Esophagus squamous epithelium (tissue), 4 donors: ENCODE measurements around the gene RABGEF1.
"Not testable (repeated sequence)": the region's sequence is repeated elsewhere in the genome, so short reads cannot be mapped to it uniquely, and the experiment has no call there.

Source experiments
- POLR2A ChIP-seq, 4 donors: fragments of 450-650 bp; IDR thresholded peaks; one replicate each; pipeline ENCODE4 v1.6.1; 2017; ENCODE audit warnings: antibody characterized with exemption in 4 of 4, mild to moderate bottlenecking in 4 of 4, moderate library complexity in 3 of 4
- TF ChIP-seq, protein P1 (sequence below), 6 experiments: fragments of 450-650 bp in 4 of 6; fragments of 200-600 bp in 2 of 6; sonication (generic) in 2 of 6; IDR thresholded peaks; one replicate each; pipeline ENCODE4 v1.5.1; 2016 to 2019; ENCODE audit warnings: antibody characterized with exemption in 6 of 6, mild to moderate bottlenecking in 4 of 6, moderate library complexity in 4 of 6

DNA sequence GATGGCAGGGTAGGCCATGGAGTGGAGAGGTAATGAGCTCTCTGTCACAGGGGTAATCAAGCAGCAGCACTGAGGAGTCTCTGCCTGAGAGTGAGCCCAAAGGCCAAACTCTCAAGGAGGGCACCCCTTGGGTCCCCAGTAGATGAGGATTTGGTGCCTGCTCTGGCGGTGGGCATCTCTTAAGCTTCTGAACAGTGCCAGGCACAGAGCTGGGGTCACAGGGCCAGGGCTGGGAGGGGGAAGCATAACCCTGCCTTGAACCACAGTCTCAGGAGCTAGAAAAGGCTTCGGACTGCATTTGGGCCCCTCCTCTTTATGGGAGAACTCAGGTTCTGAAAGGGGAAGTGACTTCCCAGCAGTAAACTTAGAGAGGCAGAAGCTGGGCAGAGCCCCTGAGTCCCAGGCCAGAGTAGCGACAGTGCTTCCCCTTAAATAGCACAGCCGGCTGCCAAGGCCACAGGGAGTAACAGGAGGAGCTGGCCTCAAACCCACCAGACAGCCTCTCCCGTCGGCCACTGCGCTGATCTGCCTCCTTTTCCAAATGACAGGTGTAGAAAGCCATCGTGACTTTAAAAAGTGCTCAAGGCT lies 76.8 kb downstream of the RABGEF1 start:
- TF ChIP-seq, protein P1, sequence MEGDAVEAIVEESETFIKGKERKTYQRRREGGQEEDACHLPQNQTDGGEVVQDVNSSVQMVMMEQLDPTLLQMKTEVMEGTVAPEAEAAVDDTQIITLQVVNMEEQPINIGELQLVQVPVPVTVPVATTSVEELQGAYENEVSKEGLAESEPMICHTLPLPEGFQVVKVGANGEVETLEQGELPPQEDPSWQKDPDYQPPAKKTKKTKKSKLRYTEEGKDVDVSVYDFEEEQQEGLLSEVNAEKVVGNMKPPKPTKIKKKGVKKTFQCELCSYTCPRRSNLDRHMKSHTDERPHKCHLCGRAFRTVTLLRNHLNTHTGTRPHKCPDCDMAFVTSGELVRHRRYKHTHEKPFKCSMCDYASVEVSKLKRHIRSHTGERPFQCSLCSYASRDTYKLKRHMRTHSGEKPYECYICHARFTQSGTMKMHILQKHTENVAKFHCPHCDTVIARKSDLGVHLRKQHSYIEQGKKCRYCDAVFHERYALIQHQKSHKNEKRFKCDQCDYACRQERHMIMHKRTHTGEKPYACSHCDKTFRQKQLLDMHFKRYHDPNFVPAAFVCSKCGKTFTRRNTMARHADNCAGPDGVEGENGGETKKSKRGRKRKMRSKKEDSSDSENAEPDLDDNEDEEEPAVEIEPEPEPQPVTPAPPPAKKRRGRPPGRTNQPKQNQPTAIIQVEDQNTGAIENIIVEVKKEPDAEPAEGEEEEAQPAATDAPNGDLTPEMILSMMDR (IDR thresholded peaks at IDR 0.05), result not testable (repeated sequence)
- TF ChIP-seq POLR2A (IDR thresholded peaks at IDR 0.05), result not testable (repeated sequence)
